ENCODE data around the gene BRD7. TPM values are rescaled to one million over a fixed set of nuclear protein-coding genes. Genes with fewer than 3 reads are reported as not detected.
A peak's percentile ranks its signal among the peaks of the same experiment; 100 is the strongest.

Gene BRD7
- 88.8 and 91.0 TPM in 2 replicates for total RNA-seq

DNA sequence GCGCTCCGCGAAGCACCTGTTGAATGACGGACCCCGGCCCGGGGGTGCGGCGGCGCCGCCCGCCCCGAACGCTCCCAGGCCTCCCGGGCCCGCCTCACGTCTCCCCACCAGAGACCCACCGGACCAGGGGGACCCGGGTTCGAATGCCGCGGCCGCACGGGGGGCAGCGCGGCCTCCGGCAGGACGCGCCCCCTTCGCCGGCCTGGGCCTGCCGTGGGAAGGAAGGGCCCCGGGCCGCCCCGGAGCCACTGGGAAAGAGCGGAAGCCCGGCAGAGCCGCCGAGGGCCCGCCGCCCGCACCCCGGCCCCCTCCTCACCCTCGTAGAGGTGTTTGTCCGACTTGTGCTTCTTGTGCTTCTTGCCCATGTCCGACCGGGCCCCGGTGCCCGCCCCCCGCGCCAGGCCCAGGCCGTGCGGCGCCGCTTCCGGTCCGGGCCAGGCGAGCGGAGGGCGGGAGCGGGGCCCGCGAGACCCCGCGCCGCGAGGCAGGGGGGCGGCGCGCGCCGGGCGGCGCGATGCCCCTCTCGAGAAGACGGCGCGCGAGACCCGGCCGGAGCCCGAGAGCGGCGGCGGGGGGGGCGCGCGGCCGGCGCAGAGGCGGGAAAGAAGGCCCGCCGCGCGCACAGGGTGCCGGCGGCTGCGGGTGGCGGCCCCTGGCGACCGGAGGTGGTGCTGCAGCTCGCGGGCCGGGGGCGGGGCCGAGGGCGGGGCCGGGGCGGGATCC lies at the start of gene BRD7:
Gene BRD7 (minus strand): TSS at position 579 of the 723 bp plus-strand sequence. CDS start 214 bp downstream, at position 365.
- Mint-ChIP-seq H3K9me3 (no peaks in the 10 kb centered on the region), H3K4me3 (peak within 1 kb of the TSS; percentile 96), H3K4me1 (ENCODE audit: low read depth) (peaks cover 51% of the 10 kb centered on the region), H3K27ac (peak within 1 kb of the TSS; percentile 94), H3K27me3 (ENCODE audit: insufficient read depth) (no peaks in the 10 kb centered on the region), H3K36me3 (ENCODE audit: low read depth) (peaks cover 33% of the 10 kb centered on the region)
- intact Hi-C loops (cut with micrococcal nuclease) = loop anchor here (1.0 to 2.0 kb wide), 9 partner anchors 41 to 438 kb away; partner anchors contain the start of genes CNEP1R1, HEATR3 and NKD1
- DNase-seq (ENCODE audit: low spot score) = peak; percentile 56

- Mint-ChIP-seq H3K4me1 (ENCODE audit: low read depth) (no peaks in the 10 kb centered on the region), H3K36me3 (ENCODE audit: low read depth) (peaks cover 2% of the 10 kb centered on the region)
These were observed 47.6 kb upstream of the BRD7 start for GRCh38 chr16:50416388-50416787.

DNA sequence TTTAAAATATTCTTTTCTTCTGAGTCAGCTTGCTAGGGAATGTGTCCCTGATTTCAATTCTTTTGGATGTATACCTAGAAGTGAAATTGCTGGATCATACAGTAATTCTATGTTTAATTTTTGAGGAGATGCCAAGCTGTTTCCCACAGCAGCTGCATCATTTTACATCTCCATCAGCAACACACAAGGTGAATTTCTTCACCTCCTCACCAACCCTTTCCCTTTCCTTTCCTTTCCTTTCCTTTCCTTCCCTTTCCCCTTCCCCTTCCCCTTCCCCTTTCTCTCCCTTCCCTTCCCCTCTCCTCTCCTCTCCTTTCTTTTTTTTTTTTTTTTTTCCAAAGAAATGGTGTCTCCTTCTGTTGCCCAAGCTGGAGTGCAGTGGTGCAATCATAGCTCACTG lies 45.4 kb upstream of the BRD7 start:
- DNase-seq (ENCODE audit: low spot score) = no peak
- no peak overlapping the region for H3K4me3 Mint-ChIP-seq
- H3K27me3 Mint-ChIP-seq (ENCODE audit: insufficient read depth) = peaks cover 19% of the 10 kb centered on the region
- no peak overlapping the region for H3K27ac Mint-ChIP-seq
- peaks cover 26% of the 10 kb centered on the region for H3K9me3 Mint-ChIP-seq
- H3K4me1 Mint-ChIP-seq (ENCODE audit: low read depth) = no peaks in the 10 kb centered on the region
- intact Hi-C loops (cut with micrococcal nuclease) = no loop called here
- peaks cover 2% of the 10 kb centered on the region for H3K36me3 Mint-ChIP-seq (ENCODE audit: low read depth)

More at GRCh38 chr16:50416388-50416787, 47.6 kb upstream of the BRD7 start:
- no peak overlapping the region for H3K27ac Mint-ChIP-seq
- no peak overlapping the region for H3K4me3 Mint-ChIP-seq
- H3K27me3 Mint-ChIP-seq (ENCODE audit: insufficient read depth) = peaks cover 18% of the 10 kb centered on the region
- intact Hi-C loops (cut with micrococcal nuclease) = no loop called here
- no peak for DNase-seq (ENCODE audit: low spot score)
- peaks cover 42% of the 10 kb centered on the region for H3K9me3 Mint-ChIP-seq

- Mint-ChIP-seq H3K27me3 (ENCODE audit: insufficient read depth) (peaks cover 11% of the 10 kb centered on the region), H3K36me3 (ENCODE audit: low read depth) (no peaks in the 10 kb centered on the region), H3K27ac (no peak overlapping the region), H3K4me1 (ENCODE audit: low read depth) (no peaks in the 10 kb centered on the region), H3K9me3 (no peaks in the 10 kb centered on the region), H3K4me3 (no peak overlapping the region)
- DNase-seq (ENCODE audit: low spot score) = no peak
- intact Hi-C loops (cut with micrococcal nuclease) = no loop called here
These were observed 42.2 kb upstream of the BRD7 start for GRCh38 chr16:50411034-50411433.

- no peak overlapping the region for H3K4me3 Mint-ChIP-seq
- no peaks in the 10 kb centered on the region for H3K9me3 Mint-ChIP-seq
- H3K4me1 Mint-ChIP-seq (ENCODE audit: low read depth) = no peaks in the 10 kb centered on the region
- intact Hi-C loops (cut with micrococcal nuclease) = no loop called here
- DNase-seq (ENCODE audit: low spot score) = no peak
- H3K36me3 Mint-ChIP-seq (ENCODE audit: low read depth) = no peaks in the 10 kb centered on the region
- H3K27ac Mint-ChIP-seq = no peak overlapping the region
- H3K27me3 Mint-ChIP-seq (ENCODE audit: insufficient read depth) = peaks cover 2% of the 10 kb centered on the region
These were observed 39.3 kb upstream of the BRD7 start for GRCh38 chr16:50408001-50408561.

DNA sequence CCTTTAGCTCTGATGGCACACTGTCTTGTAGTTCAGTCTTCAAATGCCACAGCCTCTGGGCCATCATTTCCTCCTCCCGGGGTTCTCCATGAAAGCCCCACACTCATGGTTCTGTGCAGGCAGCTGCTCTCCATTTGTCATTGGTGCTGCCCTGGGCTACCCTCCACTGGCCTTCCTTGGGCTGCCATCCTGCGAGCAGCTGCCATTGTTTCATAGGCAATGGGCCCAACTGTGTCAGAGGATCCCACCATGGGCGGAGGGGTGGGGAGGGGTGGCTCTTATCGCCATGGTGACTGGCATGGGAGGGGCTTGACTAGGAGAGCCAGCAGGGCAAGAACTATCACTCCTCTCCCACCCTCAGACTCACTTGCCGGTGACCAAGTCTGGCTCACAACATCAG lies 38.6 kb upstream of the BRD7 start:
- no peaks in the 10 kb centered on the region for H3K4me1 Mint-ChIP-seq (ENCODE audit: low read depth)
- no peaks in the 10 kb centered on the region for H3K36me3 Mint-ChIP-seq (ENCODE audit: low read depth)
- peaks cover 2% of the 10 kb centered on the region for H3K27me3 Mint-ChIP-seq (ENCODE audit: insufficient read depth)
- intact Hi-C loops (cut with micrococcal nuclease) = no loop called here
- H3K9me3 Mint-ChIP-seq = no peaks in the 10 kb centered on the region
- H3K4me3 Mint-ChIP-seq = no peak overlapping the region
- no peak for DNase-seq (ENCODE audit: low spot score)
- no peak overlapping the region for H3K27ac Mint-ChIP-seq

GRCh38 chr16:50403491-50403890 lies 34.7 kb upstream of the BRD7 start:
- Mint-ChIP-seq H3K36me3 (ENCODE audit: low read depth) (no peaks in the 10 kb centered on the region), H3K4me1 (ENCODE audit: low read depth) (no peaks in the 10 kb centered on the region), H3K4me3 (no peak overlapping the region), H3K9me3 (no peaks in the 10 kb centered on the region), H3K27ac (no peak overlapping the region), H3K27me3 (ENCODE audit: insufficient read depth) (no peaks in the 10 kb centered on the region)
- DNase-seq (ENCODE audit: low spot score) = no peak
- intact Hi-C loops (cut with micrococcal nuclease) = no loop called here

DNA sequence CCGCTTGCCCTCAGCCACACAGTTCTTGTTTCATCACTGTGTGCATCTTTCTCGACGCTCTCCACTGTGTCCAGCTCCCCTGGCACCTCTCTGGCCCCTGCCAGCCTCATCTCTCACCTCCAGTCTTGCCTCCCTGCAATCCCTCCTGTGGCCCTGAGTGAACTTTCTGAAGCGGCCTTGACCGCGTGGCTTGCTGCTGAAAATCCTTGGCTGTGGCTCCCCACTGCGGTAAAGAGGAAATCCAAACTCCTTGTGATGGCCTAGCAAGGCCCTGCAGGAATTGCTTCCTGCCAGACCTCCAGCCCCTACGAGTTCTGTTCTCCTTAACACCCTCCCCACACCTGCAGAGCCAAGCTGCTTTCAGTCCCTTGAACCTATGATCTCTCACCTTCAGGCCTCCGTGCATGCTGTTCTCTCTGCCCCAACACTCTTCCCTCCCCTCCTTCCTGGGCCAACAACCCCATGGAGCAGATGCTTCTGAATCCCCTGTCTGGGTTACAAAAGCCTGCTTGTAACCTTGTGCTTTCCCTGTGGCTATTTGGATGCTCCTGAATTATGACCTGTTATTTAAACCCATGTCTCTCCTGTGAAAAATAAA lies 33.6 kb upstream of the BRD7 start:
- Mint-ChIP-seq H3K4me1 (ENCODE audit: low read depth) (no peaks in the 10 kb centered on the region), H3K4me3 (no peak overlapping the region), H3K27me3 (ENCODE audit: insufficient read depth) (no peaks in the 10 kb centered on the region), H3K27ac (no peak overlapping the region), H3K36me3 (ENCODE audit: low read depth) (no peaks in the 10 kb centered on the region), H3K9me3 (no peaks in the 10 kb centered on the region)
- no peak for DNase-seq (ENCODE audit: low spot score)
- intact Hi-C loops (cut with micrococcal nuclease) = no loop called here

- H3K9me3 Mint-ChIP-seq = no peaks in the 10 kb centered on the region
- no peak for DNase-seq (ENCODE audit: low spot score)
- H3K27me3 Mint-ChIP-seq (ENCODE audit: insufficient read depth) = no peaks in the 10 kb centered on the region
- intact Hi-C loops (cut with micrococcal nuclease) = no loop called here
- no peaks in the 10 kb centered on the region for H3K36me3 Mint-ChIP-seq (ENCODE audit: low read depth)
- H3K4me3 Mint-ChIP-seq = no peak overlapping the region
- H3K27ac Mint-ChIP-seq = no peak overlapping the region
- no peaks in the 10 kb centered on the region for H3K4me1 Mint-ChIP-seq (ENCODE audit: low read depth)
These were observed 32.6 kb upstream of the BRD7 start for GRCh38 chr16:50401355-50401754.

DNA sequence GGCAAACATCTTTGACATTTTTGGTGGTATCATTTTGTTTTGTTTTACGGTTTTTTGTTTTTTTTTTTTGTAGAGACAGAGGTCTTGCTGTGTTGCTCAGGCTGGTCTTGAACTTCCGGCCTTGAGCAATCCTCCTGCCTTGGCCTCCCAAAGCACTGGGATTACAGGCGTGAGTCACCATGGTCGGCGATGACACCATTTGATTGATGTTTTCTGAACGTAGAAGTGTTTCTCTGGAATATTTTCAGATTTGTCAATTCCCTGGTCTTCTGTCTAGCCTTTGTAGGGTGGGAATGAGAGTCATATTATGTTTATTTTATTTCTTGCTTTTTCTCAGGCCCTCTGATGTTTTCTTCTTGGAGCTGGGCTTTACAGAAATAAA lies 32.2 kb upstream of the BRD7 start:
- intact Hi-C loops (cut with micrococcal nuclease) = no loop called here
- Mint-ChIP-seq H3K4me3 (no peak overlapping the region), H3K27me3 (ENCODE audit: insufficient read depth) (no peaks in the 10 kb centered on the region), H3K36me3 (ENCODE audit: low read depth) (no peaks in the 10 kb centered on the region), H3K9me3 (no peaks in the 10 kb centered on the region), H3K4me1 (ENCODE audit: low read depth) (no peaks in the 10 kb centered on the region), H3K27ac (no peak overlapping the region)
- DNase-seq (ENCODE audit: low spot score) = no peak

GRCh38 chr16:50400312-50400966 lies 31.7 kb upstream of the BRD7 start:
- no peaks in the 10 kb centered on the region for H3K36me3 Mint-ChIP-seq (ENCODE audit: low read depth)
- intact Hi-C loops (cut with micrococcal nuclease) = no loop called here

GRCh38 chr16:50399411-50399810 lies 30.6 kb upstream of the BRD7 start:
- no peak for DNase-seq (ENCODE audit: low spot score)
- H3K27me3 Mint-ChIP-seq (ENCODE audit: insufficient read depth) = no peaks in the 10 kb centered on the region
- no peaks in the 10 kb centered on the region for H3K4me1 Mint-ChIP-seq (ENCODE audit: low read depth)
- no peak overlapping the region for H3K4me3 Mint-ChIP-seq
- no peaks in the 10 kb centered on the region for H3K9me3 Mint-ChIP-seq
- H3K27ac Mint-ChIP-seq = no peak overlapping the region
- no peaks in the 10 kb centered on the region for H3K36me3 Mint-ChIP-seq (ENCODE audit: low read depth)
- intact Hi-C loops (cut with micrococcal nuclease) = no loop called here

More at GRCh38 chr16:50400312-50400966, 31.7 kb upstream of the BRD7 start:
- no peak for DNase-seq (ENCODE audit: low spot score)
- Mint-ChIP-seq H3K4me3 (no peak overlapping the region), H3K9me3 (no peaks in the 10 kb centered on the region), H3K27me3 (ENCODE audit: insufficient read depth) (no peaks in the 10 kb centered on the region), H3K27ac (no peak overlapping the region), H3K4me1 (ENCODE audit: low read depth) (no peaks in the 10 kb centered on the region)

DNA sequence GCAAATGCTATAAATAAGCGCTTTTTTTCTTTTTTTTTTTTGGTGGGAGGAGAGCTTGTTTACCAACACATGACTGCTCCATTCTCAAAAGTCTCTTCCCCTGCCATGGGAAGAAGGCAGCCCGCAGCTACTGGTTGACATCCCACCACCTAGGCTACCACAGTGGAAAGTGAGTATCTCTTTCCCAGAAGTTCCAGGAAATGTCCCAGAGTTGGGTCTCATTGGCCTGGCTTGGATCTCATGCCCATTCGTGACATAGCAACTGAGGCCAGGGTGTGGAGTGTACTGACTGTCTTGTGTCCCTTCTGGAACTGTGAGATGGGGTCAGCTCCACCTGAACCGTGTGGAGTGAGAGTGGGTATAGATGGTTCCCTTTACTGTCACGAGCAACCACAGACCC lies 29.5 kb upstream of the BRD7 start:
- DNase-seq (ENCODE audit: low spot score) = no peak
- H3K36me3 Mint-ChIP-seq (ENCODE audit: low read depth) = no peaks in the 10 kb centered on the region
- H3K9me3 Mint-ChIP-seq = no peaks in the 10 kb centered on the region
- H3K27me3 Mint-ChIP-seq (ENCODE audit: insufficient read depth) = no peaks in the 10 kb centered on the region
- no peak overlapping the region for H3K27ac Mint-ChIP-seq
- intact Hi-C loops (cut with micrococcal nuclease) = no loop called here
- no peak overlapping the region for H3K4me3 Mint-ChIP-seq
- H3K4me1 Mint-ChIP-seq (ENCODE audit: low read depth) = no peaks in the 10 kb centered on the region

All from activated T-helper 1 cell treated with anti-CD3 and anti-CD28 coated beads, Interleukin-12 subunit alpha, Interleukin-12 subunit beta, Interleukin-2, Interleukin-4 antibody, amounts not matched to agents 30 ng/mL and 10 ng/mL and 1 ng/mL, durations not matched to agents 14 hours and 24 hours and 36 hours (primary cell).